ENCODE data around the gene EHD1. TPM values are rescaled to one million over a fixed set of nuclear protein-coding genes. Genes with fewer than 3 reads are reported as not detected.
"Not testable (repeated sequence)": the region's sequence is repeated elsewhere in the genome, so short reads cannot be mapped to it uniquely, and the experiment has no call there.

EHD1 gene
- total RNA-seq, 2 donors from 2014 or later: 184 to 212 TPM

DNA sequence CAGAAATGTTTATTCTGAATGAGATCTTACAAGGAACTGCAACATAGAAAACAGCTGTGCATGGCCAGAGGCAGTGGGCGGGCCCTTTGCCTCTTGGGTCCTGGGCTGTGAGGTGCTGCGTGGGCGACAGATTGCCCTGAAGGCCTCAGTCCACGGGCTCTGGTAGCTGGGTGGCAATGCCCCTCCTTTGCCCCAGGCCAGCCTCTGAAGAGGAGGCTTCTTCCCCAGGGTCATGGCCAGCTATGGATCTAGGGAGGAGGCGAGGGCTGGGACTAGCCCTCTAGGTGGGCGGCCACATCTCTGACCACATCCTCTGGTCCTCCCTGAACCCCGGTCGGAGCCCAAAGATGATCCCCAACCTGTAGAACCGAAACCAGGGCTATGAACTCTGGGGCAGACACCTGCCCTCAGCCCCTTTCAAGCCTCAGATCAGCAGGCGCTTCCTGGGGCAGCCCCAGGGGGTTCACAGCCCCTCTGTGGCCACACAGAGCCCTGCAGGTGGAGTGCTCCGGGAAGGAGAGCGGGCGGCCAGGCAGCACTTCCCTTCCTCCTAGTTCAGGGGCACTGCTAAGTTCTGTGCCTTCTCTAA is 27.3 kb downstream of the EHD1 start:
- peak overlapping the region; percentile 80 for H3K4me3 Mint-ChIP-seq
- ATAC-seq (peak; percentile 71), DNase-seq (peak; percentile 53 to 65 (median 53))
- H3K36me3 Mint-ChIP-seq (ENCODE audit: low read depth): peaks cover 2% of the 10 kb centered on the region
- no peaks in the 10 kb centered on the region for H3K27me3 Mint-ChIP-seq
- peaks cover 65% of the 10 kb centered on the region for H3K4me1 Mint-ChIP-seq
- peak overlapping the region; percentile 98 for H3K27ac Mint-ChIP-seq
- H3K9me3 ChIP-seq (ENCODE audit: control insufficient read depth, low read length, poor library complexity, severe bottlenecking): no peaks in the 10 kb centered on the region

GRCh38 chr11:64849598-64850356 is 28.6 kb downstream of the EHD1 start:
- H3K27ac Mint-ChIP-seq: peak overlapping the region; percentile 98
- H3K4me1 Mint-ChIP-seq: peaks cover 56% of the 10 kb centered on the region
- H3K27me3 Mint-ChIP-seq: no peaks in the 10 kb centered on the region
- no peaks in the 10 kb centered on the region for H3K9me3 ChIP-seq (ENCODE audit: control insufficient read depth, low read length, poor library complexity, severe bottlenecking)
- H3K4me3 Mint-ChIP-seq: no peak overlapping the region
- H3K36me3 Mint-ChIP-seq (ENCODE audit: low read depth): no peaks in the 10 kb centered on the region
- ATAC-seq (no peak), DNase-seq (no peak)

- H3K9me3 ChIP-seq (ENCODE audit: control insufficient read depth, low read length, poor library complexity, severe bottlenecking): no peaks in the 10 kb centered on the region
- Mint-ChIP-seq H3K4me1 (peaks cover 50% of the 10 kb centered on the region), H3K4me3 (no peak overlapping the region), H3K27me3 (no peaks in the 10 kb centered on the region), H3K36me3 (ENCODE audit: low read depth) (no peaks in the 10 kb centered on the region), H3K27ac (peak overlapping the region; percentile 98)
- no peak for DNase-seq
- ATAC-seq: no peak
Measured at GRCh38 chr11:64848826-64849597, 29.4 kb downstream of the EHD1 start.

GRCh38 chr11:64848214-64848825 is 30.1 kb downstream of the EHD1 start:
- Mint-ChIP-seq H3K36me3 (ENCODE audit: low read depth) (no peaks in the 10 kb centered on the region), H3K4me1 (peaks cover 46% of the 10 kb centered on the region), H3K27ac (peak overlapping the region; percentile 41), H3K4me3 (no peak overlapping the region), H3K27me3 (no peaks in the 10 kb centered on the region)
- no peaks in the 10 kb centered on the region for H3K9me3 ChIP-seq (ENCODE audit: control insufficient read depth, low read length, poor library complexity, severe bottlenecking)
- ATAC-seq (no peak), DNase-seq (no peak)

DNA sequence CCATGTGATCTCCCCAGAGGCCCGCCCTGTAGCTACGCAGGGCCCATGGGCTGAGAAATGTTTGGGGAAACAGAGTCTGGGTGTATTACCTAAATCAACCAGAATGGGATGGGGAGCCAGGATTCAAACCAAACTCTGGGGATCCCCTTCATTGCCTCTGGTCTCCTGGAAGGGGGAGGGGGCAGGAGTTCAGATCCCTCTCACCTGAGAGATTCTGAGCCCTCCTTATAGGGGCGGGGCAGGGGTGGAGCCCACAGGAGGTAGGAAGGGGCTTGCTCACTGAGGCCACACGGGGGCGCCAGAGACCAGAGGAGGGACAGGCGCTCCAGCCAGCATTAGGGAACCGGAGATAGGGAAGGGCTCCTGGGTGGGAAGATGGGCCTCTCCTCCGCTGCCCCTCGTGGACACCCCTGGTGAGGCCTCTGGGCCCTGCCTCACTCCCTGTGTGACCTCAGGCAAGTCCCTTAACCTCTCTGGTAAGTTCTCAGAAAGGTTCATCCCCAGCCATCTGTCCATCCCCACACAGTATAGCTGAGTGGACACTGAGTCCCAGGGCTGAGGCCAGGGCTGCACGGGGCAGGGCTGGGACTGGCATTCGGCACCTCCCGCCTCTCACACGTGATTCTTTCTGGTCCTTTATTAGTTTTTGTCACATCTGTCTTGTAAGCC is 31.3 kb downstream of the EHD1 start:
- DNase-seq: peak; percentile 85 to 93 (median 93)
- no peaks in the 10 kb centered on the region for H3K36me3 Mint-ChIP-seq (ENCODE audit: low read depth)
- H3K4me1 Mint-ChIP-seq: peaks cover 36% of the 10 kb centered on the region
- H3K4me3 Mint-ChIP-seq: no peak overlapping the region
- H3K27ac Mint-ChIP-seq: peak overlapping the region; percentile 9
- no peaks in the 10 kb centered on the region for H3K27me3 Mint-ChIP-seq
- peak; percentile 63 for ATAC-seq
- H3K9me3 ChIP-seq (ENCODE audit: control insufficient read depth, low read length, poor library complexity, severe bottlenecking): no peaks in the 10 kb centered on the region

DNA sequence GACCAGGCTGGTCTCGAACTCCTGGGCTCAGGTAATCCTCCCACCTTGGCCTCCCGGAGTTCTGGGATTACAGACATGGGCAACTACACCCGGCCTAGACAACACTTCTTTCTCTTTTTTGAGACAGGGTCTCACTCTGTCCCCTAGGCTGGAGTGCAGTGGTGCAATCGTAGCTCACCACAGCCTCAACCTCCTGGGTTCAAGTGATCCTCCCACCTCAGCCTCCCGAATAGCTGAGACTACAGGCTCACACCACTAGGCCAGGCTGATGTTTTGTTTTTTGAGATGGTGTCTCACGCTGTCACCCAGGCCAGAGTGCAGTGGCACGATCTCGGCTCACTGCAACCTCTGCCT is 32.7 kb downstream of the EHD1 start:
- not testable (repeated sequence) for H3K27me3 Mint-ChIP-seq; ATAC-seq; H3K36me3 Mint-ChIP-seq (ENCODE audit: low read depth); DNase-seq; H3K9me3 ChIP-seq (ENCODE audit: control insufficient read depth, low read length, poor library complexity, severe bottlenecking)
- Mint-ChIP-seq H3K4me3 (peak overlapping the region; percentile 41), H3K27ac (peak overlapping the region; percentile 41), H3K4me1 (peaks cover 25% of the 10 kb centered on the region)

GRCh38 chr11:64845129-64845775 is 33.2 kb downstream of the EHD1 start:
- Mint-ChIP-seq H3K4me1 (peaks cover 24% of the 10 kb centered on the region), H3K27ac (peak overlapping the region; percentile 41), H3K4me3 (peak overlapping the region; percentile 74), H3K36me3 (ENCODE audit: low read depth) (no peaks in the 10 kb centered on the region), H3K27me3 (no peaks in the 10 kb centered on the region)
- DNase-seq (no peak), ATAC-seq (no peak)
- no peaks in the 10 kb centered on the region for H3K9me3 ChIP-seq (ENCODE audit: control insufficient read depth, low read length, poor library complexity, severe bottlenecking)

DNA sequence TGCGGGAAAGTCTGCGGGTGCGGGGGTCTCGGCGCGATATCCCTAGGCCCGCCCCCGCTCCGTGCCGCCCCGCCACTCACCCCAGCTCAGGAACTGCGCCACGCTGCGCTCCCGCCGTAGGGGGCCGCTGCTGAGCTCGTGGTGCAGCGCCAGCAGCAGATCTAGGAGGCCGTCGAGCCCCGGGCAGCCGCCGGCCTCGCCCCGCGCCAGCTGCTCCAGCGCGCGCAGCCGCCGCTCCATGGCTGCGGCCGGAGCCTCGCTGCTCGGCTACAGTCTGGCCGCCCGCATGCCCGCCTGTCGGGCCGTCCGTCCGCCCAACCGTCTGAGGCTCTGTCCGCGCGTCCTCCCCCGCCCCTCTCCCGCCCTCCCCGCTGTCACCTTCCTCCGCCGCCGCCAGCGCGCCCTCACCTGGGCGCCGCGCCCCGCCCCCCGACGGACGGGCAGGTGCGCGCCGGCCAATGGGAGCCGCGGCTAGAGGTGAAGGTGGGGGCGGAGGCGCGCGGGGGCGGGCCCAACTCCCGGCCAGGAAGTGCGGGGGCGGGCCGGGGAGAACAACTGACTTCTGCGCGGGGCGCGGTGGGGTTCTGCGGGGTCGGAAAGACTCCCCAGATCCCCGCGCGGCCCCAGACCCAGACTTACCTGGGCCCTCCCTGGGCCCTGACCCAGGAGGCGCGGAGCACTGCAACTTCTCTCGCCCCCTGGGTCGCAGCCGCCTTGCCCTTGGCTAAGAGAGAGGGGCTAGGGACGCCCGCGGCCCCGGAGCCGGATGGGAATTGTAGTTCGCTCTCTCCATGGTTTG is 33.9 kb downstream of the EHD1 start, which contains the start of gene CDC42BPG:
TSS of gene CDC42BPG (minus strand) at position 324 of the 799 bp plus-strand sequence. CDS start at position 240, 84 bp downstream.
- H3K4me1 Mint-ChIP-seq: peaks cover 23% of the 10 kb centered on the region
- no peaks in the 10 kb centered on the region for H3K27me3 Mint-ChIP-seq
- H3K4me3 Mint-ChIP-seq: peak within 1 kb of the TSS; percentile 84
- ATAC-seq (peak; percentile 77), DNase-seq (peak; percentile 67 to 77 (median 74))
- H3K27ac Mint-ChIP-seq: peak within 1 kb of the TSS; percentile 41
- no peaks in the 10 kb centered on the region for H3K9me3 ChIP-seq (ENCODE audit: control insufficient read depth, low read length, poor library complexity, severe bottlenecking)
- H3K36me3 Mint-ChIP-seq (ENCODE audit: low read depth): peaks cover under 1% of the 10 kb centered on the region

- no peak for ATAC-seq
- H3K4me1 Mint-ChIP-seq: peaks cover 20% of the 10 kb centered on the region
- peak overlapping the region; percentile 84 for H3K4me3 Mint-ChIP-seq
- no peak for DNase-seq
- H3K36me3 Mint-ChIP-seq (ENCODE audit: low read depth): peaks cover 2% of the 10 kb centered on the region
- no peaks in the 10 kb centered on the region for H3K27me3 Mint-ChIP-seq
- no peaks in the 10 kb centered on the region for H3K9me3 ChIP-seq (ENCODE audit: control insufficient read depth, low read length, poor library complexity, severe bottlenecking)
- peak overlapping the region; percentile 37 for H3K27ac Mint-ChIP-seq
Measured at GRCh38 chr11:64843686-64844329, 34.6 kb downstream of the EHD1 start.

DNA sequence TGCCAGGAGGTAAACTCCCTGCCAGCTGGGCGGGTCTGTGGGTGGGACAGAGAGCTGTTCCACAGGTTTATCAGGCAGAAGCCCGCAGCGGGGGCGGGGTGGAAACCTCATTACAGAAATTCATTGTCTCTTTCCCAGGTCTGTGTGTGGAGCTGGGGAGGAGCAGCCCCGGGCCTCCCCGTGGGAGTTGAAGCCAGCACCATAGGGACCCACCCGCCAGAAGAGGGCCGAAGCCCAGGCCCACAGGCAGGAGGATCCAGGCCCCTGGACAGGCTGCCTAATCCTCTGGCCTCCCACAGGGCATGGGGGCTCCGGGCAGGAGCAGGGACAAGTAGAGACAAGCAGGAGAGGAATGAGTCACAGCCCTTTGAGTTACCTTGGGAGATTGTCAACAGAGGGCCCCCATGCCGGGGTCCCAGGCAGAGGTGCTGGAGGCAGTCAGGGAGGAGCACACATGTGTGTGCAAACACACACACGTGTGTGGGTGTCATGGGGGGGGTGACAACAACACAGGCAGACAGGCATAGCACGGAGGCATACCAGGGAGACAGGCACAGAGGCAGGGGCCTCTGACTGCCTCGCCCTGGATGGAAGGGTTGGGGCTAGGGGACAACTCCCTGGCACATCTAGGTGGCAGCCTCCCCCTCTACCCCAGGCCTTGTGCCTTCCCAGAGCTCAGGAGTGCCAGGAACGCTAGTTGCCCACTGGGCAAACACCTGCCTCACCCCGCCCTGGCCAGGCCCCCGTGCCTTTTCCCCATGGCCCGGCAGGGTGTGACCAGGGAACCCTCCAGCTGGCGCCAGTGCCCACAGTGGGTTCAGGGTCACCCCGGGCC is 35.4 kb downstream of the EHD1 start:
- H3K36me3 Mint-ChIP-seq (ENCODE audit: low read depth): peaks cover 2% of the 10 kb centered on the region
- DNase-seq (no peak), ATAC-seq (no peak)
- peak overlapping the region; percentile 84 for H3K4me3 Mint-ChIP-seq
- peak overlapping the region; percentile 37 for H3K27ac Mint-ChIP-seq
- peaks cover 13% of the 10 kb centered on the region for H3K4me1 Mint-ChIP-seq
- no peaks in the 10 kb centered on the region for H3K27me3 Mint-ChIP-seq
- no peaks in the 10 kb centered on the region for H3K9me3 ChIP-seq (ENCODE audit: control insufficient read depth, low read length, poor library complexity, severe bottlenecking)

DNA sequence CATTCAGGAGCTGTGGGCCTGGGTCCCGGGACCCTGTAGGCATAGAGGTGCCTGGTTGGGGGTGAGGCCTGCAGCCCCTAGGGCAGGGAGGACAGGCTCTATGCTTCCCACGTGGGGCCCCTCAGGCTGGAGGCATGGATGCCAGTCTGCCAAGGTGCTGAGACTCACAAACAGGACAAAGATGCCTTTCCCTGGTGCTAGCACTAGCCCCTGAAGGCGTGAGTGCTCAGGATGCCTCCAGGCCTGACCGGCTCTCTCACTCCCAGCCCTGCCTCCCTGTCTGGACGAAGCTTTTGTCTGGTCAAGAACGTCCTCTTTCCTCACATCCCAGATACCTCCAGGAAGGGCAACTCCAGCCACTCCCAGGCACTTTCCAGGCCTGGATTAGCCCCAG is 36.1 kb downstream of the EHD1 start:
- peaks cover 2% of the 10 kb centered on the region for H3K36me3 Mint-ChIP-seq (ENCODE audit: low read depth)
- H3K4me1 Mint-ChIP-seq: peaks cover 11% of the 10 kb centered on the region
- no peak overlapping the region for H3K4me3 Mint-ChIP-seq
- peak overlapping the region; percentile 74 for H3K27ac Mint-ChIP-seq
- no peaks in the 10 kb centered on the region for H3K9me3 ChIP-seq (ENCODE audit: control insufficient read depth, low read length, poor library complexity, severe bottlenecking)
- H3K27me3 Mint-ChIP-seq: no peaks in the 10 kb centered on the region
- no peak for DNase-seq
- ATAC-seq: no peak
